K562 (cell line): Measurements from ENCODE around the gene LIX1L. TPM values are rescaled to one million over a fixed set of nuclear protein-coding genes. Genes with fewer than 3 reads are reported as not detected.

Experiments used
- CREM ChIP-seq: IDR thresholded peaks from 2 replicates; pipeline ENCODE4 v1.6.1; 2014; ENCODE audit warnings: antibody characterized with exemption, low read depth
- EP300 ChIP-seq: IDR thresholded peaks from 2 replicates; pipeline ENCODE4 v1.6.1; 2012; ENCODE audit warnings: low read length, improper control_type of control experiment
- THAP12 ChIP-seq: fragments of 250-450 bp; sonication (Bioruptor Pico); IDR thresholded peaks from 2 replicates; pipeline ENCODE4 v1.9.0; 2021; ENCODE audit warnings: mild to moderate bottlenecking, inconsistent platforms
- ZBTB11 ChIP-seq, 3 experiments: fragments of 200-800 bp in 1 of 3; fragments of 250-450 bp in 1 of 3; fragments of 450-650 bp in 1 of 3; sonication (Bioruptor Pico) in 1 of 3; sonication (Bioruptor generic) in 1 of 3; formaldehyde crosslinking in 1 of 3; IDR thresholded peaks; 2 replicates each; pipeline versions ENCODE4 v1.6.1 to v1.8.0; 2016 to 2022; ENCODE audit warnings: mild to moderate bottlenecking in 2 of 3, missing genetic modification characterization in 2 of 3, missing compliant biosample characterization in 1 of 3, moderate library complexity in 1 of 3
- ZBTB40 ChIP-seq, 2 experiments: fragments of 450-650 bp in 1 of 2; sonication (generic) in 1 of 2; formaldehyde crosslinking in 1 of 2; IDR thresholded peaks; 2 replicates each; pipeline versions ENCODE4 v1.7.1 to v1.9.0; 2016 to 2022; ENCODE audit warnings: inconsistent platforms in 1 of 2, mild to moderate bottlenecking in 1 of 2, missing genetic modification reagents in 1 of 2
- ZNF764 ChIP-seq: fragments of 250-450 bp; sonication (Bioruptor Pico); IDR thresholded peaks from 2 replicates; pipeline ENCODE4 v1.4.0; 2020; ENCODE audit warnings: low read depth, mild to moderate bottlenecking, moderate library complexity
- polyA plus RNA-seq, 8 experiments: library from polyadenylated mRNA; depleted of rRNA in 4 of 8; stranded (reverse) in 5 of 8; unstranded in 3 of 8; fragments of >200 nt; fragmentation: Nextera tagmentation in 2 of 8; fragmentation: Illumina TruSeq in 1 of 8; extraction: Ambion mirVana in 2 of 8; extraction: Trizol in 1 of 8; gene quantifications; 2 replicates each; pipeline versions ENCODE4 v1.2.1 to v1.2.3, GENCODE V29; 2011 to 2014; ENCODE audit warnings: inconsistent platforms in 1 of 8, missing spikeins in 1 of 8
- total RNA-seq, 7 experiments: library from RNA; depleted of rRNA in 6 of 7; stranded (reverse); fragments of >200 nt in 6 of 7; fragmentation: Illumina TruSeq in 2 of 7; extraction: Trizol in 2 of 7; gene quantifications; 2 replicates each; pipeline versions ENCODE4 v1.2.1 to v1.2.3, GENCODE V29; 2011 to 2021; ENCODE audit warnings: low replicate concordance in 1 of 7

The LIX1L gene
- total and polyA plus RNA-seq, 9 of the 15 experiments (the other 6 are each of a cell fraction or from before 2014, with no cell fraction given) = 4.6 to 26.5 (median 12.5) TPM

- TF ChIP-seq ZBTB40 (IDR thresholded peaks at IDR 0.05) = peak; percentile 59; the same call in 1 of the 2 replicates
- TF ChIP-seq ZBTB40 (CRISPR knock-in tag; IDR thresholded peaks at IDR 0.05) = no peak
- TF ChIP-seq THAP12 (CRISPR knock-in tag) = no peak
- TF ChIP-seq EP300 = 0 out of 2 replicates have a peak, but pooled peaks have one; percentile 4
- TF ChIP-seq ZNF764 (CRISPR knock-in tag) = no peak
- no peak for TF ChIP-seq CREM
- TF ChIP-seq ZBTB11 (CRISPR knock-in tag; IDR thresholded peaks at IDR 0.05) = peak in 1 of 3 experiments; percentile 28; a peak in 1 of 6 replicates
Measured at GRCh38 chr1:145956781-145957442, 905 bp downstream of the LIX1L start (continued).
